ENCODE measurements around the gene LIN28B.

LIN28B gene

GRCh38 chr6:105107207-105107606 lies 150.3 kb downstream of the LIN28B start:
- H3K4me3 ChIP-seq (ENCODE audit: low read depth, low read length): no peak overlapping the region
- H3K9me3 ChIP-seq: no peaks in the 10 kb centered on the region
- TF ChIP-seq, protein P1, sequence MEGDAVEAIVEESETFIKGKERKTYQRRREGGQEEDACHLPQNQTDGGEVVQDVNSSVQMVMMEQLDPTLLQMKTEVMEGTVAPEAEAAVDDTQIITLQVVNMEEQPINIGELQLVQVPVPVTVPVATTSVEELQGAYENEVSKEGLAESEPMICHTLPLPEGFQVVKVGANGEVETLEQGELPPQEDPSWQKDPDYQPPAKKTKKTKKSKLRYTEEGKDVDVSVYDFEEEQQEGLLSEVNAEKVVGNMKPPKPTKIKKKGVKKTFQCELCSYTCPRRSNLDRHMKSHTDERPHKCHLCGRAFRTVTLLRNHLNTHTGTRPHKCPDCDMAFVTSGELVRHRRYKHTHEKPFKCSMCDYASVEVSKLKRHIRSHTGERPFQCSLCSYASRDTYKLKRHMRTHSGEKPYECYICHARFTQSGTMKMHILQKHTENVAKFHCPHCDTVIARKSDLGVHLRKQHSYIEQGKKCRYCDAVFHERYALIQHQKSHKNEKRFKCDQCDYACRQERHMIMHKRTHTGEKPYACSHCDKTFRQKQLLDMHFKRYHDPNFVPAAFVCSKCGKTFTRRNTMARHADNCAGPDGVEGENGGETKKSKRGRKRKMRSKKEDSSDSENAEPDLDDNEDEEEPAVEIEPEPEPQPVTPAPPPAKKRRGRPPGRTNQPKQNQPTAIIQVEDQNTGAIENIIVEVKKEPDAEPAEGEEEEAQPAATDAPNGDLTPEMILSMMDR (IDR thresholded peaks at IDR 0.05; ENCODE audit: low read depth, low read length): no peak
- no peaks in the 10 kb centered on the region; the same call in none of the 2 replicates for H3K4me1 ChIP-seq
- no peak for DNase-seq
- H3K27me3 ChIP-seq: no peaks in the 10 kb centered on the region
- peaks cover under 1% of the 10 kb centered on the region; the same call in 1 of the 2 replicates for H3K36me3 ChIP-seq

GRCh38 chr6:105108631-105109262 lies 151.8 kb downstream of the LIN28B start:
- Histone ChIP-seq H3K27me3 (no peaks in the 10 kb centered on the region), H3K36me3 (peaks cover 4% of the 10 kb centered on the region; the same call in 1 of the 2 replicates), H3K4me3 (ENCODE audit: low read depth, low read length) (no peak overlapping the region), H3K9me3 (no peaks in the 10 kb centered on the region), H3K4me1 (no peaks in the 10 kb centered on the region; the same call in none of the 2 replicates)
- no peak for DNase-seq
- TF ChIP-seq, protein P1 (IDR thresholded peaks at IDR 0.05; ENCODE audit: low read depth, low read length): no peak

DNA sequence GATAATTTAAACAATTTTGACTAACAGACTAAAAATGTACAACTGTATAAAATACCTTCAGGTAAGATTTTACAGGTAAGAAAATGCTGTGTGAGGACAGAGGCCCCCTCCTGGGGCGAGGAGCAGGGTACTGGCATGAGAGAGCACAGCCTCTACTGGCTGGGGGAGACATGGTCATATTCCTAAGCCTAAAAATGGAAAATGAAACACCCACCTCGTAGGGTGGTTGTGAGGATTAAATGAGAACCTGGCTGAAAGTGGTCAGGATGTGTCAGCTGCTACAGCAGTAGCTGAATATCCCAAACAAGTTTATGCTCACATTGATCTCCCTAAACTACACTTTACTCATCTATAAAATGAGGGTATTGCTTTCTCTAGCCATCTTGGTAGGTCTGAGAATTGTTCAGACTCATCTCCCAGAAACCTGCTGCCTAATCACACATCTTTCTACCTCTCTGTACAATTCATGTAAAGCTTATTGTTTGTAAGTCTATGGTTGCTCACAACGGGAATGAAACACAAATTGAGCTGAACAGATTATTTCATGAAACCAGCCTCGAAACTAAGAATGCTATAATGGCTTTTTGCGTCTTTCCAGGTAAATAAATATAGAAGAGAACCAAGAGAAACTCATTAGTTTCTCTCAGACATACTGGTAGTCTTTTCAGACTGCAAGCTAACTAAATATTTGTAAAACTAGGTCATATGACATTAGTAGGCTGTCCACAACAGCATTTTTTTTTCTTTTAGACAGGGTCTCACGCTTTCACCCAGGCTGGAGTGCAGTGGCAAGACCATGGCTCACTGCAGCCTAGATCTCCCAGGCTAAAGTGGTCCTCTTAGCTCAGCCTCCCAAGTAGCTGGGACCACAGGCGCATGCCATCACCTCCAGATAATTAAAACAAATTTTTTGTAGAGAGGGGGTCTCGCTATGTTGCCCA lies 153.3 kb downstream of the LIN28B start:
- H3K27me3 ChIP-seq: no peaks in the 10 kb centered on the region
- H3K4me1 ChIP-seq: no peaks in the 10 kb centered on the region; the same call in none of the 2 replicates
- no peak overlapping the region for H3K4me3 ChIP-seq (ENCODE audit: low read depth, low read length)
- TF ChIP-seq, protein P1 (IDR thresholded peaks at IDR 0.05; ENCODE audit: low read depth, low read length): no peak
- H3K36me3 ChIP-seq: peaks cover 9% of the 10 kb centered on the region
- H3K9me3 ChIP-seq: no peaks in the 10 kb centered on the region
- no peak for DNase-seq

DNA sequence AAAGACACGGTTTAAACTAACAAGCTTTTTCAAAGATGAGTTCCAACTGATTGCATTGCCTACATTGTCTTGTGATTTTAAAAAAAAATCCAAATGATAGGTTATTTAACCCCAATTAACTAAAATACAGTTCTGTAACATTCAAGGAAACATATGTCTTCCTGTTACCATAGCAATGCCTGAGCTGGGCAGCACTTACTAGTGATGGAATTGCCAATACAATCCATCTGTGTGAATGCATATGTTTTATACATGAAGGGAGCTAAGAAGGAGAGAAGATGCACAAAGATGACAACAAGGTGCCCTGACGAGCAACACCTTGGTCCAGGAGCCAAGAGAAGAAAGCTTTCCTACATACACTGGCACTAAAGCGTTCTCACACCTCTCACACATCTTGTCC lies 154.2 kb downstream of the LIN28B start:
- TF ChIP-seq, protein P1 (IDR thresholded peaks at IDR 0.05; ENCODE audit: low read depth, low read length): no peak
- Histone ChIP-seq H3K4me3 (ENCODE audit: low read depth, low read length) (no peak overlapping the region), H3K27me3 (no peaks in the 10 kb centered on the region), H3K9me3 (no peaks in the 10 kb centered on the region), H3K36me3 (peaks cover 9% of the 10 kb centered on the region), H3K4me1 (peaks cover under 1% of the 10 kb centered on the region)
- no peak for DNase-seq

- no peak for DNase-seq
- Histone ChIP-seq H3K4me3 (ENCODE audit: low read depth, low read length) (no peak overlapping the region), H3K27me3 (no peaks in the 10 kb centered on the region), H3K36me3 (peaks cover 9% of the 10 kb centered on the region), H3K4me1 (peaks cover 3% of the 10 kb centered on the region), H3K9me3 (no peaks in the 10 kb centered on the region)
- TF ChIP-seq, protein P1 (IDR thresholded peaks at IDR 0.05; ENCODE audit: low read depth, low read length): no peak
These were observed 155.0 kb downstream of the LIN28B start for GRCh38 chr6:105111871-105112270.

All from BE2C (cell line).